Hematopoietic multipotent progenitor cell treated with erythropoietin and hydrocortisone succinate and interleukin-3 and kit ligand, for 17 days (in vitro differentiated cells): ENCODE results near the gene FOSL1.

Experiments
- DNase-seq: peaks from one replicate; pipeline ENCODE4 v3.0.0-alpha.2; 2015; ENCODE audit warnings: low spot score

The FOSL1 gene

DNA sequence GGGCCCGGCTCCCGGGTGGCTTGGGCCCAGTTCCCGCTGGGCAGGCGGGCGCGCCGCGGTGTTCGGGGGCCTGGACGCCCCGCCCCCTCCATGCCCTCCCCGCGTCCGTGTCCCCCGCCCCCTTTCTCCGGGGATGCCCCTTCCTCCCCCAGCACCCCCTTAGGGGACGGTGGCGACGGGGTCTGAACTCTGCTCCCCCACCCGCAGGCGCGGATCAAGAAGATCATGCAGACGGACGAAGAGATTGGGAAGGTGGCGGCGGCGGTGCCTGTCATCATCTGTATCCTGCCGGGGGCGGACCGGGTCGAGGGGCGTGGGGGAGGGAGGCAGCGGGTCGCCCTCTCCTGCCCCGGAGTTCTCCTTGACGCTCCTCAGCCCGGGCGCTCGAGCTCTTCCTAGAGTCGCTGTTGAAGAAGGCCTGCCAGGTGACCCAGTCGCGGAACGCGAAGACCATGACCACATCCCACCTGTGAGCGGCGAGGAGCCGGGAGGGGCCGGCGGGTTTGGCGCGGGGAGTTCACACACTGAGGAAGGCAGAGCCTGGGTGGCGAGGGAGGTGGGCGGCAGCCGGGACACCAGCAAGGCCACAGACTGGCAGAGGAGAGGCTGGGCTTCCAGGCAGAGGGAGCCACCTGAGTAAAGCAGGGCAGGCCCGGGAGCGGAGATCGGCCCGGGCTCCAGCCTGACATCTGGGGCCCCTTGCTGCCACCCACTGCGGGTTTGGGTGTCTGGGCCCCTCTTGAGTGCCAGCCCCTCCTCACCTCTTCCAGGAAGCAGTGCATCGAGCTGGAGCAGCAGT lies 19.6 kb upstream of the FOSL1 start:
- DNase-seq: no peak

DNA sequence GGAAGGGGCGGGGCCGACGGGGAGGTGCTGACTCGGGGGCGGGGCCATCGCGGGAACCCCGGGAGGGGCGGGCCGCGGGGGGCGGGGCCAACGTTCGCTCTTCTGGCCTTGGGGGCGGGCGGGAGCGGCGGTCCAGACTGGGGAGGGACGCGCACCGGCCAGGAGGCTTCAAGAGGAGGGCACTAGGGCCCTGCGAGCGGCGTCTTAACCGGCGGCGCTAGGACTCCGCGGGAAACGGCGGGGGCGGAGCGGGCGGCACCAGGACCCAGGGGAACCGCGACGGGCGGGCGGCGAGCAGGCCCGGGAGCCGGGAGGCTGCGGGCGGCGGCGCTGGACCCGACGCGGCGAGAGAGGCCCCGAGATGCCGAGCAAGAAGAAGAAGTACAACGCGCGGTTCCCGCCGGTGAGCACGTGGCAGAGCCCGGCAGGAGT lies 19.0 kb upstream of the FOSL1 start, which contains the start of gene DRAP1:
DRAP1 (plus strand) TSS at position 286 of the 432 bp plus-strand sequence; CDS start at position 362, 76 bp downstream.
- DNase-seq: peak; percentile 98

DNA sequence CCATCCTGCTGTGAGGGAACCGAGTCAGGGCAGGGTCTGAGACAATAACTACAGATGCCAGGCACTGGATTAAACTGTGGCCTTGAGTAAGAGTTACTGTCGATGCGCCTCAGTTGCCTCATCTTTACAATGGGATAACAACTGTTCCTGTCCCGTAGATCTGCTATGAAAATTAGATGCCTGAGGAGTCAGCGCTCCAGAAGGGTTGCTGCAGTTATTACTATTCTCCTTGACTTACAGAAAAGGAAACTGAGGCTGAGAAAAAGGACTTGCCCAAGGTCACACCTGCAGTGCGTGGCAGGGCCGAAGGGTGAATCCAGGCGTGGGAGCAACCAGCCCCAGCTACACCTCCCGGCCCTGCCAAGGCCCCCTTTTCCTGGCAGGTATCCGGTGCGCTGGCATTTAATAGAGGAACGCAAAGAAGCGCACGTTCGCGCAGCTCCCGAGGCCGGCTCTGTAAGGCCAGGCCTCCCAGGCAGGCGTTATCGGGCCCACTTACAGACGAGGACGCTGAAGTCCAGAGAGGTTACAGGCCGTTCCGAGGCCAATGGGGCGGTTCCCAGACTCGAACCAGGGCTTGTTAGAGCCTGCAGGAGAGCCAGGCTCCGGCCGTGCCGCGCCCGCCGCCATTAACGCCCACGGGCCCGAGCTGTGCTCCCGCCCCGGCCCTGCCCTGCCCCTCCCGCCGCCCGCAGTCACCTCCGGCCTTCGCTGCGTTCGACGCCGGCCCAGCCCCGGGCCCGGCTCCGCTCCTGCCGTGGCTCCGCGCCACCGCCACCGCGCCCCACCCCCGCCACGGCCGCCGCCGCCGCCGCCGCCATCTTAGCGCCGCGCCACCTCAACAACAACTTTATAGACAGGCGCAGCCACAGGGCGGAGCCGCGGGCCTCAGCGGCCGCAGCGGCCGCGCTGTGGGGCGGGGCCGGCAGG lies 18.3 kb upstream of the FOSL1 start, which contains the start of gene C11orf68:
C11orf68 (minus strand) TSS at position 852 of the 930 bp plus-strand sequence; CDS start at position 821, 31 bp downstream.
- DNase-seq: no peak

DNA sequence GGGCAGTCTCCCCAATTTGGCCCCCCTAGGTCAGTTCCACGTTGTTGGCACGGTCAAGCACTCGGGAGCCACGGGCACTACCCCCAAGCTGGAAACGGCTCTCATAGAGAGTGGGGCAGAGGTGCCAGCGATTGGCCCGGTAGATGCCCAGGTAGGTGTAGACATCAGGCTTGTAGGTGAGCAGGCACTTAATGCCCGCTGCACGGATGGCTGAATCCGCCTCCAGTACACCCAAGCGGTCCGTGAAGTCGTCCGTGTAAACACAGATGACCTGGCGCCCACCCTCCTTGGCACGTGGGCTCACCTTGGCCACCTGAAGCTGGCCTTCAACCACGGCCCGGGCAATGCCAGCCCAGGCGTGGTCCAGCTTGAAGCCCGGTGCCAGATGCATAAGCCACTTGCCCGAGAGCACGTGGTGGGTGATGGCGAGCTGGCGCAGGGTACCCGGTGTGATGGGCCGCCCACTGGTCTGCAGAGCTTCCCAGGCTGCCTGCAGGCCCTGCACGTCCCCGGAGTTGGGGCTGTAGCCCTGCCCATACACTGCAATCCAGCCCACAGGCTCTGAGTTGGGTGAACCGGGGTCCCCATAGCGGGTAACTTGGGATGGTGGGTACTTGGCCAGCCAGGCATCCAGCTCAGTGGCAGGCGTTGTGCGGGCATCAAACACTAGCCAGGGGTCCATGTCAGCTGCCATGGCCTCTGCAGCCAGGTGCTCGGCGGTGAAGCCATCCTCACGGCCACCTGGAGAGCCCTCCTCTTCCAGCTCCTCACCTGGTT lies 17.4 kb upstream of the FOSL1 start:
- DNase-seq: no peak

DNA sequence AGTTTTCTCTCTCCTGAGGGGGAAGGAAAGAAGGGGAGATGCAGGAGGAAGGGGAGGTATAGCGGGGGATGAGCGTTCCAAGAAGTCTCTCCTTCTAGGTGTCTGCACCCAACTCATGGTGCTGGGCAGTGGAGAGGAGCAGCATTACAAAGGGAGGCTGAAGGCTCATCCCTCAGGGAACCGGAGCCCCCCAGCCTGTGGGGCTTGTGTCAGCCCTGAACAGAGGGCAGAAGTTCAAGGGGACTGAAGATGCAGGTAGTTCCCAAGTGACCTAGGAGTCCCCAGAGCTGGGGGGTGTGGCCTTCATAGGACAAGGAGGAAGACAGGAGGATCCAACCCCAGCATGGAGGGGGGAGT lies 16.9 kb upstream of the FOSL1 start:
- no peak for DNase-seq

DNA sequence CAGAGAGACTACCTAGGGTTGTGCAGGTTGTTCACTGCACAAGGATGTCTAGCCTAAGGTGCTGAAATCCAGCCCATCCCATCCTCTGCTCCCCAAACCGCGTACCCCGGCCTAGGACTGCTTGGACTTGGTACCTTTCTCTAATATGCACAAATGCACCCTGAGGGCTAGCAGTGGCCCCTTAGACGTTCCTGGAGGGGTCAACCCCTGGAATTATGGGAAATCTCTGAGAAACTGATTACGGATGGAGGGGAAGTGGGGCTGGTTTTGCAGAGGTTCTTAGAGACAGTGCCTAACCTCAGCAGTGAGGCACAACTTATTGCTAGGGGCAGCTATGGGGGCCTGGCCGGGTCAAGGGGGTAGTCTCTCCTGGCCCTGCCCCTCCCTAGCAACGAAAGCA lies 16.2 kb upstream of the FOSL1 start:
- DNase-seq: no peak

DNA sequence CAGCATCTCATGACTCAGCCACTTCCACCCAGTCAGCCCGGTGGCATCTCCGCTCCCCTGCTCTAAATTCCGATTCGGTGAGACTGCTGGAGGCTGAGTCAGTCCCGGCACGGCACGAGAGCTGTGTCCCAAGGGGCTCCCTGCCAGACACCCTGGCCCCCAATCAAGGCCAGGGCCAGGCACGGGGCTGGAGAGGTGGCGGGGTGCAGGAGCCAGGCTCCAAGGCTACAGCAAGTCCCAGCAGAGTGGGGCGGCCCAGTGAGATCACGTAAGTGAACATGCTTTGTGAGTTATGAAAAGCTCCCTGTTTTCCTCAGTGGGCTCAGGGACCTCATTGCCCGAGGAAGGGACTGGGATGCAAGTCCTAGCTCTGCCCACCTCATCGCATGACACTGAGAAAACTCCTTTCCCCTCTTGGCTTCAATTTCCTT lies 15.6 kb upstream of the FOSL1 start:
- peak; percentile 74 for DNase-seq

DNA sequence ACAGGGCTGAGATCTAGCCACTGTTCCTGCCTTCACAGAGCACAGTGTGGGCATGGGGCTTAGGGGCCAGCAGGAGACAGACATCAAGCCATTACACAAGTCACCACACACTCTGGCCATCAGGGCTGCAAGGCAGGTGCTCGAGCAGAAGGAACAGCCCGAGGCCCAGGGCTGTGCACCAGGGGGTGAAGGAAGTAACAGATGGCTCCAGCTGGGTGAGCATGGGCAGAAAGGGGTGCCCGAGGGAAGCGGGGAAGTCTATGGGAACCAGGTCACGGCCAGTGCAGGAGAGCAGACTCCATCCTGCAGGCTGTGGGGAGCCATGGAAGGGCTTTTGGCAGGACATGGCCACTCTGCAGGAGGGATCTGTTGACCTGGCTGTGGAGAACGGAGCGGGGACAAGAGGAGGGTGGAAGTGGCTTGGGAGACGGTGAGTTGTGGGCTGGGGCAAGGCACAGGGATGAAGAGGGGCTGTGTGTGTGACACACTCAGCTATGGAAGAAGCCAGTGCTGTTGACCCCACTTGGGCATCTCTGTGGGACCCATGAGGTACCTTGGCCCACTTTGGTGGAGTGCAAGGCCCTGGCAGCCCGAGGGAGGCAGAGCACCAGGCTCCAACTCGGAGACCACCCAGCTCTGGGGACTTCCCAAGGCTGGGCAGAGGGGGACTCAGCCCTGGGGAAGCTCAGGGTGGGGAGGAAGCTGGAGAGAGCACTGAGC lies 15.1 kb upstream of the FOSL1 start:
- DNase-seq: no peak

DNA sequence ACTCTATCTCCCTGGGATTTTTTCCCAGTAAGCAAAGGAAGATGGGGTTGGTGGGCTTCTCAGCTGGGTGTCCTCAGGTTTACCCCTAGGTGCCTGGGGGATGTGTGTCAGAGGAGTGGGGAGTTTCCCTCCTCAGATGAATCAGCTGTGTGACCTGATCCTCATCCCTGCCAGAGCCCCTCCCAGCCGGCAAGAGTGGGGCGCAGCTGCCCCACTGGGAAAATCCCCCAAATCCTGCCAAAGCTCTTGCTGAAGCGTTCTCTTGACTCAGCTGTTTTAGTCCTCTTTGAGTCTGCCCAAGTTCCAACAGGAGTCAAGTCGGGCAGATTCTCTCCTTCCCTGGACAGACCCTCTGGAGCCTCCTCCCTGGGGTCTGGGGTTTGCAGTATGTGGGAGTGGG lies 12.7 kb upstream of the FOSL1 start:
- no peak for DNase-seq

DNA sequence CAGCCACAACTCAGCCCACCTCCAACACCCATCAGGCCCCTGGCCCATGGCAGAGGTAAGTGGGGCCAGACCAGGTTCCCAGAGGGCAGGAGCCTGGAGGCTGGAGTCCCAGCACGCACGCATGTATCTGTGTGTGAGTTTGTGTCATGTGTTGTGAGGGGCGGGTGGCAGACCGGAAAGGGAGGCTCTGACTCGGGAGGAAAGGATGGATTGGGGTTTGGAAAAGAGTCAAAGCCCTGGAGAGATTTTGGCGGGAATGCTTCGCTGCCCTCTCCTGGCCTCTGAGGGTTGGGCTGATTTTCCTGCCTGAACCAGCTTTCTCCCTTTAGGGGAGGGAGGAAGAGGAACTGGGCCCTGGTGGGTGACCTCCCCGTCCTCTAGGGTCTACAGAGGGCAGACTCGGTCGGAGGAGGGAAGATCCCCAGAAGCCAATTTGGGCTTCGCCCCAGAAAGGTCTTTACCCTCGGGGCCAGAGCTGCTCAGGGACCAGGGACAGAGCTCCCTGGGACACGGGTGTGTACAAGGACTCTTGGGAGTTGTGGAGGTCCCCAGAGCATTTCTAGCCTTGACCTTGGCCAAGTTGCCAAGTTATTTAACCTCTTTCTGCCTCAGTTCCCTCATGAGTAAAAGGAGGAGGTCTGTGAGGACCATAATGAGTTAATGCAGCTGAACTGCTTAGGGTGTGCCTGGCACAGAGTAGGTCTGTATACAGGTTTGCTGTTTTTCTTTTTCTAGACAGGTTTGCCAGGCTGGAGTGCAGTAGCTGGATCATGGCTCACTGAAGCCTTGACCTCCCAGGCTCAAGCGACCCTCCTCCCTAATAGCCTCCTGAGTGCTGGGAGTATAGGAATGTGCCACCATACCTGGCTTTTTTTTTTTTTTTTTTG lies 11.7 kb upstream of the FOSL1 start:
- no peak for DNase-seq

DNA sequence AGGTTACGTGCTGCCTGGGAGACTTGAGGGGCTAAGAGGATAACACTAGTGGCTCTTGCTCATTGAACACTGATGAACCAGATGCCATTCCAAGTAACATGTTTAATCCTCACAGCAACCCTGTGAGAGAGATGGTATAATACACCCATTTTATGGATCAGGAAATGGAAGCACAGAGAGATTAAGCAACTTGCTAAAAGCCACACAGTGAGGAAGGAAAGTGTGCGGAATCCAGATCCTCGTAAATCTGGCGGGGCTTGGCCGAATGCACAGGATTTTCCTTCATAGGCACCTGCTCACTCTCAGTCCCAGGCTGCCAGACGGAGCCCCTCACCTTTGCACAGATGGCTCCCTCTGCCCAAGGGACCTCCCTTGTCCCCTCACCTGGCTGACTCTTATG lies 7.7 kb upstream of the FOSL1 start:
- DNase-seq: no peak

DNA sequence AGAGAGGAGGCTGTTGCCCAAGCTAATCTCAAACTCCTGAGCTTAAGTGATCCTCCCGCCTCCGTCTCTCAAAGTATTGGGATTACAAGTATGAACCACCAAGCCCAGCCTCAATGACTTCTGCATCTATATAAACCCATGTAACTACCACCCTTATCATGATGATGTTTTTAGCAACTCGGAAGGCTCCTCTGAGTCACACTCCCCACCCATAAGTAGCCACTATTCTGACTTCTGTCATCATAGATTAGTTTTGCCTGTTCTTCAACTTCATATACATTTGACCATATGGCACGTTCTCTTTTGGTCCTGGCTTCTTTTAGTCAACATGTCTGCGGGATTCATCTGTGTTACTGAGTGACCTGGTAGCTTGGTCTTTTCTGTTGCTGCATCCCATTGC lies 6.4 kb upstream of the FOSL1 start:
- peak; percentile 78 for DNase-seq

DNA sequence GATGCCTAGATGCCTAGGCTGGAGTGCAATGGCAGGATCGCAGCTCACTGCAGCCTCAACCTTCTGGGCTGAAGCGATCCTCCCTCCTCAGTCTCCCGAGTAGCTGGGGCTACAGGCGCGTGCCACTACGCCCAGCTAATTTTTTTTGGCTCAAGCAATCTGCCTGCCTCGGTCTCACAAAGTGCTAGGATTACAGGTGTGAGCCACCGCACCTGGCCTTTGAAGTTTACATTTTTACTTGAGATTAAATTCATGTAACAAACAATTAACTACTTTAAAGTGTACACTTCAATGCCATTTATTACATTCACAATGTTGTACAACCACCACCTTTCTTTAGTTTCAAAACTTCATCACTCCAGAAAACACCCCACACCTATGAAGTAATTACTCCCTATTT lies 3.5 kb upstream of the FOSL1 start:
- no peak for DNase-seq

DNA sequence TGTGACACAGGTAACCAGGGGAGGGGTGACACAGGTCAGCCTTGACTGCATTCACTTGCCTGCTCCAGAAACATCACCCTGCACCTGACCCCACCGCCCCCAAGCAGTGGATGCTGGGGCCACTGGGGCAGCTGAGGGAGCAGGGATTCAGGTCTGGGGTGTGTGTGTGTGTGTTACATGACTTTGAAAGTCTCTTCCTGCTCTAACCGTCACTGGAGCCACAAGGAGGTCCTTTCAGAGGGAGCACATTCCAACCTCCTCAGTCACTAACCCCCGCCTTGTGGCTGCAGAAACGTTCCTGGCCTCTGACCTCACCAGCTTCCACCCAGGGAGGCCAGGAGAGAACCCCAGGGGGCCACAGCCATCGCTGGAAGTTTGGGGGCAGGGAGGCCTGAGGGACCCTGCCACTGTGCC lies 2.9 kb upstream of the FOSL1 start:
- no peak for DNase-seq

DNA sequence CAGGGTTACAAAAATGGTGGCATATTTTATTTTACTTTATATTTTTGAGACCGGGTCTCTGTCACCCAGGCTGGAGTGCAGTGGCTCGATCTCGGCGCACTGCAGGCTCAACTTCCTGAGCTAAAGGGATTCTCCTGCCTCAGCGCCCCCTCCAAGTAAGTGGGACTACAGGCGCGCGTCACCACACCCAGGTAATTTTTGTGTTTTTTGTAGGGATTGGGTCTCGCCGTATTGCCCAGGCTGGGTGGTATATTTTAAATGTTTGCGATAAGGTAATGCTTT lies 652 bp upstream of the FOSL1 start:
- no peak for DNase-seq

DNA sequence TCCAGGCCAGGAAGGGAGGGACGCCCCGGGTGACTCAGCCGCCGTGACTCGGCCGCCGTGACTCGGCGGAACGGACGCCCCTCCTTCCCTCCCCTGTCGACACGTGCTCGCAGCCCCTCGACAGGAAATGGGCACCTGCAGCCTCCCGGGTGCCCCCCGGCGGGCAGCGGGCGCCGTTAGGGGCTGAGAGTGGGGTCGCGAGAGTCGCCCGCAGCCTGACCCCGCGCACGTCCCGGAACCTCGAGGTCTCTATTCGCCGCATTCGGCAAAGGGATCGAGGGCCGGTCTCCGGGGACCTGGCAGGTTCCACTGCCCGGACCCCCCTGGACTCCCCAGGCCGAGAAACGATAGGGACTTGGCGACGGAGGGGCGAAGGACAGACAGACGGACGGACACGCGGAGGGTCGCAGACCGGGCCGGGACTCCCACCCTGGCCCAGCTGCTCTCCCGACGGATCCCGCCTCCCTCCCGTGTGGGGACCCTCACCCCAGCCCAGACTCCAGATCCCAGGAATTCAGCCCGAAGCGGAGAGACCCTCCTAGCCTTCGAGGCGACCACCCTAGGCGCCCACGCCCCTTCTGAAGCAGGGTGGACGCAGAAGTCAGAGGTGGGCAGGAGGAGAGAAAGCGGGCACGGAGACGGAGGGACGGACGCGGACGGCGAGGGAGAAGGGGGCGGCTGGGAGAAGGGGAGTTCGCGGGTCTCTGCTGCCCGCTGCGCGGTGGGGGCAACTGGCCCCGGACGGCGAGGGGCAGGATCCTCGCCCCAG lies 648 bp downstream of the FOSL1 start:
- peak; percentile 90 for DNase-seq

DNA sequence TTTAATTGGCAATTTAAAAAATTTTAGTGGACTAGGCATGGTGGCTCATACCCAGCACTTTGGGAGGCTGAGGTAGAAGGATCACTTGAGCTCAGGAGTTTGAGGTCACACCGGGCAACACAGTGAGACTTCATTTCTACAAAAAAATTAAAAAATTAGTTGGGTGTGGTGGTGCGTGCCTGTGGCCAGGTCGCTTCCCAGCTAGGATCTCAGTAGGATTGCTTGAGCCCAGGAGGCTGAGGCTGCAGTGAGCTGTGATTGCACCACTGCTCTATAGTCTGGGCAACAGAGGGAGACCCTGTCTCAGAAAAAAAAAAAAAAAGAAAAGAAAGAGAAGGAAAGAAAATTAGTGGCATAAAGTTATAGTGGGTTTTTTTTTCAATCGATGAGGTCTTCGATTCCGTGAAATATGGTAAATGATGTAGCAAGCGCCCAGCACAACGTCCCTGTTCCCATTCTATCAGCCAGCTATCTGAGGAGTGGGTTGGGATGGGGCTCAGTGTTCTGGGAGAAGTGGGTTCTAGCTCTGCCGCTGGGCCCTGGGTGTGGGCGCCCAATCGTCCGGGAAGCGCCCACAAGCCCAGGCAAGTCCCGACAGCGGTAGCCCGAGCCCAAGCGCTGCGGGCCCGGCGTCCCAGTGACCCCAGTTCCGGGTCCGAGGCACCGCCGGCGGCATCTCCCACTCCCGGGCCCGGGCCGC lies 1.4 kb downstream of the FOSL1 start:
- DNase-seq: no peak

DNA sequence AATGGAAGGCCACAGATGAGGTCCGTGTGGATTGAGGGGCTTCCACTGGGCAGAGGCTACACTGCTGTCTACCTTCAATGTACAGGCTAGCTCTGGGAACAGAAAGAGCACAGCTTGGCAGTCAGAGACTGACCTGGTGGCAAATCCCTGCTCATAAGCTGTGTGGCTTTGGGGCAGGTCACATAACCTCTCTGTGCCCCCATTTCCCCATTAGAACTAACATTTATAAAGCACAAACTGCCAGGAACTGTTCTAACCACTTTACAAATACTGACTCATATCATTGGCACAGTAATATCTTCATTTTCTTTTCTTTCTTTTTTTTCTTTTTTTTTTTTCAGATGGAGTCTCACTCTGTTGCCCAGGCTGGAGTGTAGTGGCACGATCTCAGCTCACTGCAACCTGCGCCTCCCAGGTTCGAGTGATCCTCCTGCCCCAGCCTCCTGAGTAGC lies 3.1 kb downstream of the FOSL1 start:
- DNase-seq: no peak
